B cell (primary cell): Measurements from ENCODE around the gene KCNQ5. TPM values are rescaled to one million over a fixed set of nuclear protein-coding genes. Genes with fewer than 3 reads are reported as not detected.

Source experiments
- ATAC-seq: fragments of 200-7000 bp; cut with Tn5 transposase; one replicate; pipeline ENCODE4 v1.10.0; 2021; ENCODE audit warnings: low read depth, mild to moderate bottlenecking, moderate number of reproducible peaks, moderate library complexity
- CTCF ChIA-PET: fragments of 350-600 bp; sonication (Branson Sonifier 250); formaldehyde crosslinking; loops from one replicate; lab custom pipeline; 2021; ENCODE audit warnings: antibody characterized with exemption, inconsistent platforms; lab: Charles Lee
- POLR2A ChIA-PET: fragments of 350-600 bp; sonication (Branson Sonifier 250); formaldehyde crosslinking; loops from one replicate; lab custom pipeline; 2021; ENCODE audit warnings: antibody characterized with exemption; lab: Charles Lee
- DNase-seq: peaks from one replicate; pipeline ENCODE4 v3.0.0; 2013
- H2AFZ ChIP-seq: 2 replicates; pipeline ENCODE4 v1.6.1; 2012; ENCODE audit warnings: mild to moderate bottlenecking, low read depth, low read length; ENCODE audit not compliant: insufficient read depth, poor library complexity, severe bottlenecking
- H3K27ac ChIP-seq, 2 donors: 1 replicate in 1 of 2; 2 replicates in 1 of 2; pipeline ENCODE4 v1.5.1; 2012 to 2013; ENCODE audit warnings: low read length in 2 of 2, mild to moderate bottlenecking in 2 of 2, moderate library complexity in 1 of 2
- H3K27me3 ChIP-seq, 4 experiments: fragments of 200-600 bp in 1 of 4; sonication (generic) in 1 of 4; replicated peaks in 1 of 4; 1 replicate in 2 of 4; 2 replicates in 2 of 4; pipeline versions ENCODE4 v1.6.1 to v1.7.0; 2013 to 2016; ENCODE audit warnings: low read length in 3 of 4, mild to moderate bottlenecking in 2 of 4, mixed read lengths in 1 of 4, moderate library complexity in 1 of 4; ENCODE audit not compliant: insufficient read depth in 4 of 4, control insufficient read depth in 3 of 4; ENCODE audit errors: control extremely low read depth in 1 of 4
- H3K36me3 ChIP-seq, 2 experiments: replicated peaks in 1 of 2; 1 replicate in 1 of 2; 2 replicates in 1 of 2; pipeline versions ENCODE4 v1.6.1 to v1.7.1; 2013; ENCODE audit warnings: low read length in 1 of 2; ENCODE audit not compliant: insufficient read depth in 2 of 2, control insufficient read depth in 1 of 2; ENCODE audit errors: control extremely low read depth in 1 of 2, extremely low read depth in 1 of 2
- H3K4me1 ChIP-seq, 2 donors: fragments of 200-600 bp in 1 of 2; sonication (generic) in 1 of 2; 1 replicate in 1 of 2; 2 replicates in 1 of 2; pipeline versions ENCODE4 v1.5.1 to v1.6.1; 2013 to 2017; ENCODE audit warnings: low read length in 2 of 2; ENCODE audit not compliant: control insufficient read depth in 2 of 2, insufficient read depth in 2 of 2
- H3K4me2 ChIP-seq: replicated peaks from 2 replicates; pipeline ENCODE3; 2012; ENCODE audit warnings: mild to moderate bottlenecking, low read depth, low read length; ENCODE audit not compliant: poor library complexity, severe bottlenecking
- H3K4me3 ChIP-seq, 5 experiments: fragments of 200-600 bp in 1 of 5; sonication (generic) in 1 of 5; 1 replicate in 3 of 5; 2 replicates in 2 of 5; pipeline versions ENCODE4 v1.5.1 to v1.7.0; 2011 to 2016; ENCODE audit warnings: low read length in 4 of 5, mild to moderate bottlenecking in 4 of 5, low read depth in 2 of 5, control low read depth in 1 of 5, moderate library complexity in 1 of 5; ENCODE audit not compliant: insufficient read depth in 1 of 5; ENCODE audit errors: control extremely low read depth in 1 of 5, extremely low read depth in 1 of 5
- H3K79me2 ChIP-seq: fragments of 200-600 bp; sonication (generic); one replicate; pipeline ENCODE4 v1.6.0; 2016; ENCODE audit warnings: low read length; ENCODE audit not compliant: control insufficient read depth, insufficient read depth
- H3K9ac ChIP-seq: fragments of 200-600 bp; sonication (generic); 2 replicates; pipeline ENCODE4 v1.6.1; 2017; ENCODE audit warnings: mild to moderate bottlenecking, low read length, moderate library complexity
- H3K9me3 ChIP-seq, 3 donors: one replicate each; pipeline versions ENCODE4 v1.6.1 to v1.7.1; 2013; ENCODE audit warnings: low read length in 2 of 3; ENCODE audit not compliant: control insufficient read depth in 2 of 3, insufficient read depth in 1 of 3; ENCODE audit errors: control extremely low read depth in 1 of 3
- H4K20me1 ChIP-seq: 2 replicates; pipeline ENCODE4 v1.6.0; 2012; ENCODE audit warnings: mild to moderate bottlenecking, low read length; ENCODE audit not compliant: insufficient read depth, control insufficient read depth, poor library complexity, severe bottlenecking
- H3K27ac Mint-ChIP-seq: one replicate; pipeline ENCODE4 v1.8.0; 2021; ENCODE audit warnings: mixed read lengths
- H3K27me3 Mint-ChIP-seq: one replicate; pipeline ENCODE4 v1.8.0; 2021; ENCODE audit warnings: mixed read lengths
- H3K4me1 Mint-ChIP-seq: one replicate; pipeline ENCODE4 v1.8.0; 2021; ENCODE audit warnings: mixed read lengths
- H3K4me3 Mint-ChIP-seq: one replicate; pipeline ENCODE4 v1.8.0; 2021; ENCODE audit warnings: mixed read lengths
- H3K9me3 Mint-ChIP-seq: one replicate; pipeline ENCODE4 v1.8.0; 2022; ENCODE audit warnings: mixed read lengths; ENCODE audit not compliant: insufficient read depth
- CTCF ChIP-seq: fragments of 200-600 bp; IDR thresholded peaks from one replicate; pipeline ENCODE4 v1.8.0; 2022; ENCODE audit warnings: antibody characterized with exemption, mild to moderate bottlenecking
- EZH2 ChIP-seq: IDR thresholded peaks from 2 replicates; pipeline ENCODE4 v1.6.1; 2012; ENCODE audit warnings: borderline replicate concordance, low read depth, mild to moderate bottlenecking, moderate library complexity, low read length; ENCODE audit not compliant: insufficient read depth, poor library complexity, severe bottlenecking
- WGBS: methylation state at CpG from one replicate; pipeline ENCODE4 v1.1.5; 2013; ENCODE audit warnings: missing lambda C conversion rate; ENCODE audit not compliant: insufficient coverage; 5-methylcytosine and 5-hydroxymethylcytosine counted together
- intact Hi-C: fragments of 100-400 bp; cut with micrococcal nuclease; formaldehyde crosslinking; loops from one replicate; pipeline ENCODE4 v1.10.0; 2022
- polyA plus RNA-seq: library from polyadenylated mRNA; depleted of rRNA; stranded (reverse); fragments of >200 nt; gene quantifications from 2 replicates; pipeline ENCODE4 v1.2.3, GENCODE V29; 2012
- total RNA-seq, 2 donors: library from RNA; stranded (reverse); fragments of 120-200 nt in 1 of 2; gene quantifications; 1 replicate in 1 of 2; 2 replicates in 1 of 2; pipeline versions ENCODE4 v1.2.3 to v1.2.4, GENCODE V29; 2013 to 2022

Gene KCNQ5
- total and polyA plus RNA-seq, 2 donors (not counting 1 experiment from before 2014, with no cell fraction given): 2.3 to 9.4 TPM

DNA sequence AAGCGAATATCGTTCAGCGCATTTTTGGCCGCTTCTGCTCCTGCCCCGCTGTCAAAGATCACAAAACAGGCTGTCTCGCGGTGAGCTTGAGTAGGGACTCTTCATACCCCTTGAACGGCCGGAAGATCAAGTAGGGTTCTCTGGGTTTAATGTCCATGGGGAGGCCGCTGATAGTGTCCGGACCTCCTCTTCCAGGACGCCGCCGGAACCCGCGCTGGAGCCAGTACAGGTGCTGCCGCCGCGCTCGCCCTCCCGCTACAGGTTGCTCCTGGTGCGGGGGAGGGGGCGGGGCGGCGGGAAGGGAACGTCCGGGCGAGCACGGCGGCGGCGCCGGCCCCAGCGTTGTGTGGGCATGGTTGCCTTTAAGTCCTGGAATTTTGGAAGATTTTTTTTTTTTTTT, 536.0 kb downstream of the KCNQ5 start:
- H4K20me1 ChIP-seq: no peaks in the 10 kb centered on the region
- ChIA-PET CTCF (interaction anchor here (0.7 kb wide), 1 partner anchor 749 kb away, joined by 3 read pairs; no protein-coding TSS in a partner anchor), POLR2A (no interaction called here)
- H3K27me3 ChIP-seq: no peaks in the 10 kb centered on the region
- no peaks in the 10 kb centered on the region for H3K79me2 ChIP-seq
- Mint-ChIP-seq H3K27me3 (no peaks in the 10 kb centered on the region), H3K9me3 (peaks cover 5% of the 10 kb centered on the region), H3K27ac (no peak overlapping the region), H3K4me3 (no peak overlapping the region), H3K4me1 (no peaks in the 10 kb centered on the region)
- no peak for DNase-seq
- H3K27ac ChIP-seq: no peak overlapping the region
- intact Hi-C loops: no loop called here
- no peak overlapping the region for H3K9ac ChIP-seq
- no peaks in the 10 kb centered on the region for H3K4me1 ChIP-seq
- H3K36me3 ChIP-seq: no peaks in the 10 kb centered on the region
- TF ChIP-seq EZH2: no peak
- TF ChIP-seq CTCF: no peak
- no peak overlapping the region for H3K4me2 ChIP-seq
- H2AFZ ChIP-seq: no peak overlapping the region
- ATAC-seq: no peak
- no peak overlapping the region for H3K4me3 ChIP-seq
- 97% methylated on average over 9 of the region's 34 CpGs for WGBS
- peaks cover 0 to 20% (median 0%) of the 10 kb centered on the region in 3 donors for H3K9me3 ChIP-seq

- no peak overlapping the region for H3K4me3 Mint-ChIP-seq
- no peaks in the 10 kb centered on the region for H3K9me3 Mint-ChIP-seq
- H3K27ac Mint-ChIP-seq: no peak overlapping the region
- H3K4me1 ChIP-seq: no peaks in the 10 kb centered on the region
- peaks cover 0 to 2% of the 10 kb centered on the region in 2 experiments for H3K36me3 ChIP-seq
- H3K4me3 ChIP-seq: no peak overlapping the region
- WGBS: 42% methylated on average over 2 of the region's 4 CpGs
- DNase-seq: no peak
- no peaks in the 10 kb centered on the region for H3K27me3 ChIP-seq
- H3K27me3 Mint-ChIP-seq: no peaks in the 10 kb centered on the region
- H3K4me2 ChIP-seq: no peak overlapping the region
- H4K20me1 ChIP-seq: no peaks in the 10 kb centered on the region
- H3K79me2 ChIP-seq: no peaks in the 10 kb centered on the region
- H3K9ac ChIP-seq: no peak overlapping the region
- H3K27ac ChIP-seq: no peak overlapping the region
- POLR2A ChIA-PET: no interaction called here
- intact Hi-C loops: no loop called here
- H3K9me3 ChIP-seq: no peaks in the 10 kb centered on the region
- TF ChIP-seq EZH2: no peak
- TF ChIP-seq CTCF: no peak
- ATAC-seq: no peak
- no peak overlapping the region for H2AFZ ChIP-seq
- no peaks in the 10 kb centered on the region for H3K4me1 Mint-ChIP-seq
- CTCF ChIA-PET: interaction anchor here (1.5 to 2.1 kb wide), 2 partner anchors 553 to 757 kb away, joined by 4 to 6 read pairs; no protein-coding TSS in a partner anchor
These were observed 547.2 kb downstream of the KCNQ5 start for GRCh38 chr6:73169111-73169510.
